Muscle layer of colon (tissue), 2 donors: Measurements from ENCODE around the gene CDH24.
A peak's percentile ranks its signal among the peaks of the same experiment; 100 is the strongest.

ENCODE experiments used
- H3K27ac ChIP-seq: one replicate; pipeline ENCODE4 v1.7.0; 2013; ENCODE audit warnings: low read depth, mild to moderate bottlenecking, low read length, moderate library complexity
- H3K27me3 ChIP-seq, 2 donors: one replicate each; pipeline ENCODE4 v1.7.0; 2013; ENCODE audit warnings: low read length in 2 of 2, mild to moderate bottlenecking in 2 of 2; ENCODE audit not compliant: insufficient read depth in 2 of 2, control insufficient read depth in 1 of 2
- H3K36me3 ChIP-seq: one replicate; pipeline ENCODE4 v1.7.0; 2013; ENCODE audit warnings: mild to moderate bottlenecking, low read length; ENCODE audit not compliant: insufficient read depth
- H3K4me1 ChIP-seq: one replicate; pipeline ENCODE4 v1.7.0; 2013; ENCODE audit warnings: mild to moderate bottlenecking, low read length; ENCODE audit not compliant: insufficient read depth
- H3K4me3 ChIP-seq, 2 donors: one replicate each; pipeline ENCODE4 v1.7.0; 2013; ENCODE audit warnings: low read length in 2 of 2, low read depth in 1 of 2, mild to moderate bottlenecking in 1 of 2, moderate library complexity in 1 of 2
- H3K9ac ChIP-seq: one replicate; pipeline ENCODE4 v1.7.0; 2013; ENCODE audit warnings: low read length
- H3K9me3 ChIP-seq: one replicate; pipeline ENCODE4 v1.7.0; 2013; ENCODE audit warnings: mild to moderate bottlenecking, low read length
- donor health status: abdominal sarcoma.
- donor health status: Adenocarcinoma of cecum.

Gene CDH24

DNA sequence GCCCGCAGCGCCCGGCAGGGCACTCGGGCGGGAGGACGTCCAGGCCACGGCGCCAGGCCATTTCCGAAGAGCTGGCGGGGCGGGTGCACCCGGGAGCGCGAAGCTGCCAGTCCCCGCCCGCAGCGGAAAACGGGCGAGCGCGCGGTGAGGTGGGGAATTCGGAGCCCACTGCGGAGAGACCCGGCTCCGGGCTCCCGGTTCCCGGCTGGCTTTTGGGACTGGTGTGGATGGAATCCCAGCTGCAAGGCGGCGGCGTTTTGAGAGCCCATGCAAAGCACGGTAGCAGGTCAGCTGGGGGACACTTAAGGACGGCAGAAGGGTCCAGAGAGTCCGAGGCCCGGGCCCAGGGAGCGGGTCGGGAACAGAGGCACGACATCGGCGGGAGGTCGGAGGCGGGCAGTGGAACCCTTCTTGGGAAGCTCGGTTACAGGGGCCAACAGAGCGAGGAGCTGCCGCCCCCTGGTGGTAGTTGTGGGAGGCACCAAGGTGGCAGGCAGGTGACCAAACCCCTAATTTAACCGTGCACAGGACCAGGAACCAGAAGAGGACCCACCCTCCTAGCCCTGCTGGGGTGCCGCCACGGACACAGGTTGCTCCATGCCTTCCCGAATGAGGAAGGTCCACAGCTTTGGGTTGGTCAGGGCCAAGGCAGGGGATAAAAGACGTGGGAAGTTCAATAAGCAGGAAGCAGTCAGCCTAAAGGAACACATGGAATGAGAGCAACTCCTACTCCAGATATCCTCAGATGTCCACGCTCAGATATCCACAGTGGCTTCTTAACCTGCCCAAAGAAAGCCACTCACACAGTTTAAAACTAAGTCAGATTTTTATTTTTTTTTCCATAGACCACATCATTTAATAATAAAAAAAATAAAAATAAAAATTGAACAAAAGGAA lies 685 bp upstream of the CDH24 start:
- Histone ChIP-seq H3K36me3 (peaks cover 36% of the 10 kb centered on the region), H3K4me1 (peaks cover 25% of the 10 kb centered on the region), H3K4me3 (peak overlapping the region; percentile 54 to 61), H3K9ac (no peak overlapping the region), H3K27me3 (no peaks in the 10 kb centered on the region), H3K27ac (peak overlapping the region; percentile 86), H3K9me3 (no peaks in the 10 kb centered on the region)

DNA sequence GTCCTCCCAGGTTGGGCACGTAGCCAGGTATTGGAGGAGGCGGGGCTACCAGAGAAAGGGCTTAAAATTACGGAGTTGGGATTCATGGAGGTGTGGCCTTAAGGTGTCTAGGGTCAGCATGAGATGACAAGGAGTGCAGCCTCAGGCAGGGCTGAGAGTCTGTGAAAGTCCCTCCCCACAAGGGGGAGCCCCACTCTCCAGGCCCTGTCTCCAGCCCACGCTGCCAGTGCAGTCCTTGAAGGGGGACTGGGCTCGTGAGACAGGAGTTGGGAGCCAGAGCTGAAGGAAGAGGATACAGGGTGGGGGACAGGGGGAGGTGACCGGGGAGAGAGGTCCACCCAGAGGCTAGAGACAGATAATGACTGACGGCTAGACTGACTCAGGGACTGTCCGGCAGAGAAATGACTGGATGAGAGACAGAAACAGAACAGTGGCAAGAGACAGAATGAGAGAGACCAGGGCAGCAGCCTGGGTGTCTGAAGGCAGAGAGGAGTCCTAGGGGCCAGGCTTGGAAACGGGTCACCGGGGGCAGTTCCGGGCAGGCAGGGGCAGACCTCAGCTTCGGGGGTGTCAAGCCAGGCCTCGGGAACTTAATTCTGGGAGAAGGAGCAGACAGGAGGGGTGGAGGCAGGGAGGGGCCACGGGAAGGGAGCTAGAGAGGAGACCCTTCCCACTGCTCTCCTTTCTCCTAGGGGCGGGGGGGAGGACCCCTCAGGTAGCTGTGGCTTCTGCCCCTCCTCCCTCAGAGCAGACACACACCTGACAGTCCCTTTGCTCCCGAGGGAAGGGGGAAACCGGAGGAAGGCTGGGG lies 970 bp downstream of the CDH24 start:
- Histone ChIP-seq H3K4me3 (peak overlapping the region in 1 of 2 donors; percentile 47), H3K9ac (peak overlapping the region; percentile 13), H3K9me3 (no peaks in the 10 kb centered on the region), H3K27me3 (no peaks in the 10 kb centered on the region), H3K36me3 (peaks cover 24% of the 10 kb centered on the region), H3K27ac (no peak overlapping the region), H3K4me1 (peaks cover 17% of the 10 kb centered on the region)

DNA sequence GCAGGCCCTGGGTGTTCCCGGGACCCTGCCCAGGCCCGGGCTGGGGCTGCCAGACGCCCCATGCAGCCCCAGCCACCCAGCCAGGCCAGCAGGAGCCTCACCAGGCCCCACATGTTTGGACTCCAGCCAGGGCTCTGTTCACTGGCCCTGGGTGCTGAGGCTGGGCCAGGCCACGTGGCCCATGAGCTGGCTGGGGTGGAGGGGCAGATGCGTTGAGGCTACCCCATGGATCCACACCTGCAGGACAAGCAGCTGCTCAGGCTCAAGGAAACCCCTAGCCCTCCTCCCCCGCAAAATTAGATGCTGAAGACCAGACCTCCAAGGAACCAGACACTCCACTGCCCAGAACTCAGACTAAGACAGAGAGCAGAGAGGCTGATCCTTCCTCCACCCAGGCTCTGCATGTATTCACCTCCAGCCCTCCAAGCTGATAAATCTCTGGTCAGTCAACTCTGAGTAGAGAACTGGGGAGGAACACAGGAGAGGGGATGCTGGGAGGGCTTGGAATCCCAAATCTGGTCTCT lies 1.6 kb downstream of the CDH24 start:
- peaks cover 18% of the 10 kb centered on the region for H3K36me3 ChIP-seq
- H3K9ac ChIP-seq: peak overlapping the region; percentile 13
- no peaks in the 10 kb centered on the region for H3K9me3 ChIP-seq
- no peak overlapping the region for H3K4me3 ChIP-seq
- H3K27ac ChIP-seq: no peak overlapping the region
- H3K27me3 ChIP-seq: no peaks in the 10 kb centered on the region
- H3K4me1 ChIP-seq: peaks cover 17% of the 10 kb centered on the region

DNA sequence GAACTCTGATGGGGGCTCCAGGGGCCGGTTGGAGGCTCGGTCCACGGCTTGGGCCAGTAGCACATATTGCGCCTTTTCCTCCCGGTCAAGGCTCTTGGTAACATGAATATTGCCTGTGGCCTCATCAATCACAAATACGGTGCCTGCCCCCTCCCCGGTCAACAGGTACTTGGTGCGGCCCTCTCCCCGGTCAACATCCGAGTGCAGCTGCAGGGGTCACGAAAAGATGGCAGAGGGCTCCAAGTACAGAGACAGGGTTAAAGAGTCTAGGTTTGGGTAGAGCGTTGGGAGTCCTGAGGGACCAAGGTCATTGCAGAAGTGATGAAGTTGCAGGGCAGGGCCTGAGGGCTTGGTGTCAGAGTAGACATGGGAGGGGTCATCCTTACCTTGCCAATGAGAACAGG lies 2.2 kb downstream of the CDH24 start:
- H3K9me3 ChIP-seq: no peaks in the 10 kb centered on the region
- H3K36me3 ChIP-seq: peaks cover 13% of the 10 kb centered on the region
- H3K4me1 ChIP-seq: peaks cover 17% of the 10 kb centered on the region
- no peak overlapping the region for H3K27ac ChIP-seq
- no peak overlapping the region for H3K9ac ChIP-seq
- no peaks in the 10 kb centered on the region for H3K27me3 ChIP-seq
- H3K4me3 ChIP-seq: no peak overlapping the region

DNA sequence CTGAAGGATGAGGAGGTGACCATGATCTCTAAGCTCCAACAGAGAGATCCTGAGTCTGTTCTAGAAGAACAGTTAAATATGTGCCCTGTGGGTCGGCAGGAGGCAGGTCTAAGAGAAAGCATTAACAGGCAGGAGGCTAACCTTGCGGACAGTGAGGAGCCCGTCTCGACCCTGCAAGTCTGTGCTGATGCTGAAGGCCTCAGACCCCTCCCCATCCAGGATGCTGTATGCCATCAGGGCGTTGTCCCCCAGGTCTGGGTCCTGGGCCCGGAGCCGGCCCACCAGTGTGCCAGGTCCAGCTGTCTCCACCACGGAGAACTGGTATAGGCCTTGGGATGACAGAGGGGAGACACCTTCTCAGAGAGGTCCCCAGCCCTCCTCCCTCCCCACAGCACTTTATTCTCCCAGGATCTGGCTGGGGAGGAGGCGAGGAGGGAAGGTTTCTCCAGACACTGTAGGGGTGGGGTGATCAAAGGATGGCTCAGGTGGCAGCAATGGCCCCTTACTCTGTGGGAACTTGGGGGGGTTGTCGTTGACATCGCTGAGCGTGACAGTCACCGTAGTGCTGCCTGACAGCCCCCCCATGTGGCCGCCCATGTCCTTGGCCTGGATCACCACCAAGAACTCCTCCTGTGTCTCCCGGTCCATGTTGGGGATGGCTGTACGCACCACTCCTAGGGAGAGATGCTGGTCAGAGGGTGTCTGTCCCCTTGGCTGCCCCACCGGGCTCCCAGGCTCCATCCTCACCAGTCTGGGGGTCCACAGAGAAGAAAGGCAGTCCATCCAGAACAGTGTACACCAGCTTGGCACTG lies 3.1 kb downstream of the CDH24 start:
- no peak overlapping the region for H3K9ac ChIP-seq
- H3K27ac ChIP-seq: no peak overlapping the region
- H3K4me1 ChIP-seq: peaks cover 17% of the 10 kb centered on the region
- H3K36me3 ChIP-seq: peaks cover 6% of the 10 kb centered on the region
- no peaks in the 10 kb centered on the region for H3K27me3 ChIP-seq
- no peaks in the 10 kb centered on the region for H3K9me3 ChIP-seq
- H3K4me3 ChIP-seq: no peak overlapping the region

DNA sequence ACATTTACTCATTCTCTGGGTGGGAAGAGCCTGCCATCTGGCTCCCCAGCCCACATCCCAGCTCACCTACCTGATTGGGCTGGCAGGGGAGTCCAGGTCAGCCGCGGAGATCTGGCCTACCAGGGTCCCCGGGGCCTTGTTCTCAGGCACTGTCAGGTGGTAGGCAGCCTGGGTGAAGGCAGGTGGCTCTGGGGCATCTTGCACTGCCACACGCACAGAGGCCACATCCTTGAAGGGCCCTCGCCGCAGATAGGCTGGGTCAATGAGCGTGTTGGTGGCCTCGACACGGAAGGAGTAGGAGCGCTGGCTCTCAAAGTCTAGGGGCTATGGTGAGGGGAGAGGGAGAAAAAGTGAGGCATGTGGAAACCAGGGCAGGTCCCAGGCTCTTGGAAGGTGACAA lies 3.9 kb downstream of the CDH24 start:
- Histone ChIP-seq H3K4me1 (peaks cover 17% of the 10 kb centered on the region), H3K36me3 (no peaks in the 10 kb centered on the region), H3K9me3 (no peaks in the 10 kb centered on the region), H3K27ac (no peak overlapping the region), H3K4me3 (no peak overlapping the region), H3K27me3 (no peaks in the 10 kb centered on the region), H3K9ac (no peak overlapping the region)

DNA sequence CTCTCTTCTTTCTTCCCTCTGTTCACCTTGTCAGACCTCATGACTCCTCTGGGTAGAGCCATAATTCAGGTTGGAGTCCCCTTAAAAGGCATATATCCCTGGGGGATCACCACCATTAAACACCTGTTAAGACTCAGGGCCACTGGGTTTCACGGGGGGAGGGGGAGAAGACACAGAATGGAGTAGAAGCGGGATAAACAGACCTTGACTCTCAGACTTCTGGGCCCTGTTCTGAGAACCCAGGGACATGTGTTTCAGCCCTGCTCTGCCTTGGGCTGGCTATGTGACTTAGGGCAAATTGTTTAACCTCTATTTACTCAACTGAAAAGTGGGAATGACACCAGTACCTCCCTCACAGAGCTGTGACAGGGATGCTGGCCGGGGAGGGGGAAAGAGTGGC lies 4.6 kb downstream of the CDH24 start:
- H3K9ac ChIP-seq: no peak overlapping the region
- peaks cover 17% of the 10 kb centered on the region for H3K4me1 ChIP-seq
- H3K4me3 ChIP-seq: no peak overlapping the region
- no peaks in the 10 kb centered on the region for H3K36me3 ChIP-seq
- H3K27me3 ChIP-seq: no peaks in the 10 kb centered on the region
- no peaks in the 10 kb centered on the region for H3K9me3 ChIP-seq
- H3K27ac ChIP-seq: no peak overlapping the region

DNA sequence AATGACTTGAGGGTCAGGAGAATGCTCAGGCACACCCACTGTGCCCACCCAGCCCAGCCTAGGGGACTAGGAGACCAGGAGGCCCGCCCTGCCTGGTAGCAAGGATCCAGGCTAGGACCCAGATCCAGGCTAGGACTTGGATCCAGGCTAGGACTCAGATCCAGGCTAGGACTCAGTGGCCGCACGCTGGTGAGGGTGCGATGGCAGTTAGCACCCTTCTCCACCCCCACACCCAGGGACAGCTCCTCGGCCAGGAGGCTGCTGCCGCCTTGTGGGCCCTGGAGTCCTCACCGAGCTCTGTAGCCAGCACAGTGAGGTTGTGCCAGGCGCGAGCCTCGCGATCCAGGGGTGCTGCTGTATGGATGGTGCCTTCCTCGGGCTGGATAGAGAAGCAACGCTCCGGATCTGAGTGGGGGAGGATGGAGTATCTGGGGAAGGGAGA lies 5.1 kb downstream of the CDH24 start:
- Histone ChIP-seq H3K9ac (no peak overlapping the region), H3K36me3 (no peaks in the 10 kb centered on the region), H3K4me3 (no peak overlapping the region), H3K27me3 (no peaks in the 10 kb centered on the region), H3K9me3 (no peaks in the 10 kb centered on the region), H3K27ac (no peak overlapping the region), H3K4me1 (peaks cover 17% of the 10 kb centered on the region)

DNA sequence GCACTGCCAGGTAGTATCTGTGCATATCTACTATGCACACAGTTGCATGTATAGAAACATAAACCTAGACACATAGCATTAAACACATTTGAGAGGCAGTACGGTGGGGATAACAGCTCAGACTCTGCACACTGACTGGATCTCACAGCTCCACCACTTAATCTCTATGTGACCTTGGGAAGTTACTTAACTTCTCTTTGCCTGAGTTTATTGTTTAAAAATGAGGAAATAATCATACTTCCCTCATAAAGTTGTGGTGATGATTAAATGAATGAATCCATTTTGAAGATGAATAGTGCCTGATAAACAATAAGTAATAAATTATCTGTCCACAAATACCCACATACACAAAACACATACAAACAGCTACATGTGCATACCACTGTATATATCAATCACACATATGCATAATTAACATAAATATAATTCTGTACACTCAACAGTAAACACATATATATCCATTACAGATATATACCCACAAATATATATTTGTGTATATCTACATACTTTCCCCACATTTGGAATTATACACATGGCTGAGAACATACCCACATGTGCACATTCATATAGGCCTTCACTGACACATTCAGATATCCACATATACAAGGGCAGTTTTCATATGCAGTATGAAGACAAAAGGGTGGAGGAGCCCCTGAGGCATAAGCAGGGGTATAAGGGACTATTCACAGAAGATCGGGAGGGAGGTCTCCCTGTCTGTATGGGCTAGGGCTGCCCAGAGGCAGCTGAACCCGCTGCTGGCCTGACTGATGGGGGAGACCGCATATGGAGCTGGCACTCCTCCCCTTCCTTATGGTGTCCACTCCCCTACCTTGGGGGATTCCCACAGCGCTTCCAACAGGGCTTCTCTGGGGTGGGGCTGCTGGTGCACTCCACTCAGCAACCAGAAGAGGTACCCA lies 5.9 kb downstream of the CDH24 start:
- no peak overlapping the region for H3K9ac ChIP-seq
- H3K9me3 ChIP-seq: no peaks in the 10 kb centered on the region
- peaks cover 12% of the 10 kb centered on the region for H3K4me1 ChIP-seq
- H3K27me3 ChIP-seq: no peaks in the 10 kb centered on the region
- no peak overlapping the region for H3K4me3 ChIP-seq
- no peak overlapping the region for H3K27ac ChIP-seq
- no peaks in the 10 kb centered on the region for H3K36me3 ChIP-seq

DNA sequence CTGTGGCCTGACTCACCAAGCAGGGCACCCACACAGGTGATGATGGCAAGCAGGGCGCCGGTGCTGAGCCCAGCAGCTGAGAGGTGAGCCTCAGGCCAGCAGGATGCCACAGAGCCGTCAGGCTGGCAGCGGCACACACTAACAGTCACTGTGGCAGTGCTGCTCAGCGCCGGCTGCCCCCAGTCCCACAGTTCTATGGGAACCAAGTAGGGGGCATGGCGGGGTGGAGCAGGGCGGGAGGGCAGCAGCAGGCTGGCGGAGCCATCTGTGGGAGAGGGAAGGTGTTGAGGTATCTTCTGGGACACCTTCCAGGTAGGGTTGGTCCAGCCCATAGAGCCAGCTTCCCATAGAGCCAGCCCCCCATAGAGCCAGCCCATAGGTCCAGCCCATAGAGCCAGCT lies 8.3 kb downstream of the CDH24 start:
- H3K4me1 ChIP-seq: no peaks in the 10 kb centered on the region
- H3K4me3 ChIP-seq: no peak overlapping the region
- H3K36me3 ChIP-seq: no peaks in the 10 kb centered on the region
- no peak overlapping the region for H3K27ac ChIP-seq
- no peaks in the 10 kb centered on the region for H3K9me3 ChIP-seq
- no peaks in the 10 kb centered on the region for H3K27me3 ChIP-seq
- H3K9ac ChIP-seq: no peak overlapping the region
